ENCODE data around the gene ZNF417. TPM values are rescaled to one million over a fixed set of nuclear protein-coding genes. Genes with fewer than 3 reads are reported as not detected.

ZNF417 gene
- total RNA-seq, 1 donor from 2014 or later, result 25.9 TPM

DNA sequence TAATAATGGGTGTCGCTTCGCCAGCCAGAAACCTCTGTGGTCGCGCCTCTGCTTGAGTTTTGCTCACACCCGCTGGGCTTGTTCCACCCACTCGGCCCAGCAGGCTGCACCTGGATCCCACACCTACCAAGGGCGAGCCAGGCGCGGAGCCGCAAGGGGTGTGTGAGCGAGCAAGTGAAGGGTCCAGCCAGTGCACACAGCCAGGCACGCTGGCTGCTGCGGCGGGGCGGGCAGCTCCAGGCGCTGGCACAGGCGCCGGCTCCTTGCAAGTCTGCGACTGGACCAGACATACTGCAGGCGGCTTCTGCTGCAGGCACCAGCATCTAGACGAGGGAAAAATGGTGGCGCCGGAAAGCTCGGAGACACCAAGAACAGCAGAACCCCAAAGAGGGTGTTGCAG is 32.9 kb upstream of the ZNF417 start:
- Mint-ChIP-seq H3K36me3 (ENCODE audit: insufficient read depth) (peaks cover 30% of the 10 kb centered on the region), H3K9me3 (ENCODE audit: low read depth) (peaks cover 35% of the 10 kb centered on the region), H3K4me3 (ENCODE audit: low read depth) (no peak overlapping the region), H3K27ac (no peak overlapping the region), H3K27me3 (no peaks in the 10 kb centered on the region), H3K4me1 (ENCODE audit: low read depth) (peaks cover 7% of the 10 kb centered on the region)
- TF ChIP-seq, protein P1, sequence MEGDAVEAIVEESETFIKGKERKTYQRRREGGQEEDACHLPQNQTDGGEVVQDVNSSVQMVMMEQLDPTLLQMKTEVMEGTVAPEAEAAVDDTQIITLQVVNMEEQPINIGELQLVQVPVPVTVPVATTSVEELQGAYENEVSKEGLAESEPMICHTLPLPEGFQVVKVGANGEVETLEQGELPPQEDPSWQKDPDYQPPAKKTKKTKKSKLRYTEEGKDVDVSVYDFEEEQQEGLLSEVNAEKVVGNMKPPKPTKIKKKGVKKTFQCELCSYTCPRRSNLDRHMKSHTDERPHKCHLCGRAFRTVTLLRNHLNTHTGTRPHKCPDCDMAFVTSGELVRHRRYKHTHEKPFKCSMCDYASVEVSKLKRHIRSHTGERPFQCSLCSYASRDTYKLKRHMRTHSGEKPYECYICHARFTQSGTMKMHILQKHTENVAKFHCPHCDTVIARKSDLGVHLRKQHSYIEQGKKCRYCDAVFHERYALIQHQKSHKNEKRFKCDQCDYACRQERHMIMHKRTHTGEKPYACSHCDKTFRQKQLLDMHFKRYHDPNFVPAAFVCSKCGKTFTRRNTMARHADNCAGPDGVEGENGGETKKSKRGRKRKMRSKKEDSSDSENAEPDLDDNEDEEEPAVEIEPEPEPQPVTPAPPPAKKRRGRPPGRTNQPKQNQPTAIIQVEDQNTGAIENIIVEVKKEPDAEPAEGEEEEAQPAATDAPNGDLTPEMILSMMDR (IDR thresholded peaks at IDR 0.05; ENCODE audit: unreplicated experiment), result no peak
- DNase-seq (ENCODE audit: low spot score, unreplicated experiment), result no peak

DNA sequence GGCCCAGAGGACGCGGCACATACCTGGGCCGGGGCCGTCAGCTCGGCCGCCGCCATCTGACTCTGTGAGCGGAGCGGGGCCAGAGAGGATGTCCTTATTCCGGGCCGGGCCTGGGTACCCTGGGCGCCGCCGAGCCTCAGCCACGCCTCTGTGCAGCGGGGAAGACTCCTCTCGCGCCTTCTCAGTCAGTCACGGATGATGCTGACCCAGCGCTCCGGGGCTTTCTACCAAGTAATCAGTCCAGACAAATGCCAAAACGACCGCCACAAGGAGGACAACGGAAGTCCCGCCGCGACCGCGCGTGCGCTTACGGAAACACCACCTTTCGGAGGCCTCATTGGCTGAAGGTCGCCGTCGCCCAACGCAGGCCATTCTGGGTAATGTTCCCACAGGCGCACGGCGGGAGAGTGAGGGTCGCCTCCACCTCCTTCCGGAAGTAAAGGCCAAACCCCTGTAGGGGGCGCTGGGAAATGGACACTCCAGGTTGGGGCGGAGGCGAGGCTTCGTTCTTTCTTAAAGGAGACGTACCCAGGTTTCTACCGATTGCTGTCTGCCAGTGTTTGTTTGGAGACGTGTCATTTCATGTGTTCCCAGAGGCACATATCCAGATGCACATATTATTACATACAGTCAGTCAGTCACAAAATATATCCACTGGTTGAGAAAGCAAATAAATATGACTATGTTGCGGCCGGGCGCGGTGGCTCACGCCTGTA is 31.2 kb upstream of the ZNF417 start, which contains the start of gene ZNF256:
Gene ZNF256 (minus strand): TSS at position 288 of the 716 bp plus-strand sequence. CDS start 232 bp downstream, at position 56.
- Mint-ChIP-seq H3K27ac (peak within 1 kb of the TSS; percentile 92), H3K4me3 (ENCODE audit: low read depth) (peak within 1 kb of the TSS; percentile 93), H3K9me3 (ENCODE audit: low read depth) (peaks cover 40% of the 10 kb centered on the region), H3K27me3 (no peaks in the 10 kb centered on the region), H3K36me3 (ENCODE audit: insufficient read depth) (peaks cover 47% of the 10 kb centered on the region), H3K4me1 (ENCODE audit: low read depth) (peaks cover 7% of the 10 kb centered on the region)
- peak; percentile 93 for DNase-seq (ENCODE audit: low spot score, unreplicated experiment)
- TF ChIP-seq, protein P1 (IDR thresholded peaks at IDR 0.05; ENCODE audit: unreplicated experiment), result peak; percentile 68

DNA sequence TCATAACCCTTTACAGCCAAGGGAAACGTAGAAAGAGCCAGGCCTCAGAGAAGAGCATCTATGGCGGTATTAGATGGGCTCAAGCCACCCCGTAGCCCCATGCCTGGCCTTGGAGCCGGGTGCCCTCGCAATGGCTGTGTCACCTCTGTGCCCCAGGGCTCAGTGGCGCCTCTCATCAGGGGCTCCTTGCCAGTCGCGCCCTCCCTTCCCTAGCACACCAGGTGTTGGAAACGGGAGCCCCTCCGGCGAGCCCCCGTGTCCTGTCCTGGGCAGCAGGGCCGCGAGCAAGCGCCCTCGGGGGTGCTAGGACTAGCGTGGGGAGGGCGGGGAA is 30.7 kb upstream of the ZNF417 start:
- Mint-ChIP-seq H3K4me1 (ENCODE audit: low read depth) (peaks cover 7% of the 10 kb centered on the region), H3K36me3 (ENCODE audit: insufficient read depth) (peaks cover 52% of the 10 kb centered on the region), H3K27me3 (no peaks in the 10 kb centered on the region), H3K4me3 (ENCODE audit: low read depth) (peak overlapping the region; percentile 93), H3K27ac (peak overlapping the region; percentile 92), H3K9me3 (ENCODE audit: low read depth) (peaks cover 45% of the 10 kb centered on the region)
- DNase-seq (ENCODE audit: low spot score, unreplicated experiment), result no peak
- TF ChIP-seq, protein P1 (IDR thresholded peaks at IDR 0.05; ENCODE audit: unreplicated experiment), result no peak

DNA sequence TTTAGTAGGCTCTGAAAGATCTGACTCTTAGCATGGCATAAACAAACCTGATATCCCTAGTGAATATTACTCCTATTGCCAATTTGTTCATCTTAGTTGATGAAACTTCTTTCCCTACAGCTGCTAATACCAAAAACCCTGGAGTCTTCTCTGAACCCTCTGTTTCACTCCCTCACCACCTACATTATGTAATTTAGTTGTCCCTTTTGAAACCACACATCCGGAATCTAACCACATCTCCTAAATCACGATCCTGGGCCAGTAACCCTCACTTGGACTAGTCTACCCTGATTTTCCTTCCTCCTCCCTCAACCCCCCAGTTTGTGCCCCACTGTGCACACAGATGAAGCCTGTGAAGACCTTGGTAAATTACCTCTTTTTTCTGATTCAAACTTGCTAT is 29.9 kb upstream of the ZNF417 start:
- Mint-ChIP-seq H3K4me3 (ENCODE audit: low read depth) (peak overlapping the region; percentile 93), H3K36me3 (ENCODE audit: insufficient read depth) (peaks cover 59% of the 10 kb centered on the region), H3K4me1 (ENCODE audit: low read depth) (peaks cover 7% of the 10 kb centered on the region), H3K27me3 (no peaks in the 10 kb centered on the region), H3K27ac (no peak overlapping the region), H3K9me3 (ENCODE audit: low read depth) (peaks cover 49% of the 10 kb centered on the region)
- no peak for DNase-seq (ENCODE audit: low spot score, unreplicated experiment)
- TF ChIP-seq, protein P1 (IDR thresholded peaks at IDR 0.05; ENCODE audit: unreplicated experiment), result no peak

DNA sequence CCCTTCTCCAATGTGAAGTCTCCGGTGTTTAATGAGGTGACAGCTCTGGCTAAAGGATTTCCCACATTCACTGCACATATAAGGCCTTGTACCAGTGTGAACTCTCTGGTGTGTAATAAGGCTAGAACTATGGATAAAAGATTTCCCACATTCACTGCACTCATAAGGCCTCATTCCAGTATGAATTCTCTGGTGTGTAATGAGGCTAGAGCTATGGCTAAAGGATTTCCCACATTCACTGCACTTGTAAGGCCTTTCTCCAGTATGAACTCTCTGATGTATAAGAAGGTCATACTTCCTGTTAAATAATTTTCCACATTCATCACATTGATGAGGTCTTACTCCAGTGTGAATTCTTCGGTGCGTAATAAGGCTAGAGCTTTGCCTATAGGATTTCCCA is 25.2 kb upstream of the ZNF417 start:
- peak overlapping the region; percentile 65 for H3K27ac Mint-ChIP-seq
- H3K36me3 Mint-ChIP-seq (ENCODE audit: insufficient read depth), result peaks cover 77% of the 10 kb centered on the region
- peaks cover 63% of the 10 kb centered on the region for H3K9me3 Mint-ChIP-seq (ENCODE audit: low read depth)
- no peak for DNase-seq (ENCODE audit: low spot score, unreplicated experiment)
- peaks cover 5% of the 10 kb centered on the region for H3K4me1 Mint-ChIP-seq (ENCODE audit: low read depth)
- no peak overlapping the region for H3K4me3 Mint-ChIP-seq (ENCODE audit: low read depth)
- no peaks in the 10 kb centered on the region for H3K27me3 Mint-ChIP-seq
- TF ChIP-seq, protein P1 (IDR thresholded peaks at IDR 0.05; ENCODE audit: unreplicated experiment), result no peak

All from progenitor cell of endocrine pancreas (in vitro differentiated cells).